HG03025 (cell line): Measurements from ENCODE around the gene PCDHGC5.

ENCODE experiments used
- ATAC-seq: cut with Tn5 transposase; IDR thresholded peaks from one replicate; pipeline ENCODE4 v1.9.1; 2021; ENCODE audit warnings: mild to moderate bottlenecking, moderate library complexity; ENCODE audit not compliant: unreplicated experiment, low FRiP score

The PCDHGC5 gene

DNA sequence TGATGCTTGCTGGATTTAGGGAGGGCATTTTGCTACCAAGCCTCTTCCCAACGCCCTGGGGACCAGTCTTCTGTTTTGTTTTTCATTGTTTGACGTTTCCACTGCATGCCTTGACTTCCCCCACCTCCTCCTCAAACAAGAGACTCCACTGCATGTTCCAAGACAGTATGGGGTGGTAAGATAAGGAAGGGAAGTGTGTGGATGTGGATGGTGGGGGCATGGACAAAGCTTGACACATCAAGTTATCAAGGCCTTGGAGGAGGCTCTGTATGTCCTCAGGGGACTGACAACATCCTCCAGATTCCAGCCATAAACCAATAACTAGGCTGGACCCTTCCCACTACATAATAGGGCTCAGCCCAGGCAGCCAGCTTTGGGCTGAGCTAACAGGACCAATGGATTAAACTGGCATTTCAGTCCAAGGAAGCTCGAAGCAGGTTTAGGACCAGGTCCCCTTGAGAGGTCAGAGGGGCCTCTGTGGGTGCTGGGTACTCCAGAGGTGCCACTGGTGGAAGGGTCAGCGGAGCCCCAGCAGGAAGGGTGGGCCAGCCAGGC, 23.0 kb downstream of the PCDHGC5 start:
- no peak for ATAC-seq

DNA sequence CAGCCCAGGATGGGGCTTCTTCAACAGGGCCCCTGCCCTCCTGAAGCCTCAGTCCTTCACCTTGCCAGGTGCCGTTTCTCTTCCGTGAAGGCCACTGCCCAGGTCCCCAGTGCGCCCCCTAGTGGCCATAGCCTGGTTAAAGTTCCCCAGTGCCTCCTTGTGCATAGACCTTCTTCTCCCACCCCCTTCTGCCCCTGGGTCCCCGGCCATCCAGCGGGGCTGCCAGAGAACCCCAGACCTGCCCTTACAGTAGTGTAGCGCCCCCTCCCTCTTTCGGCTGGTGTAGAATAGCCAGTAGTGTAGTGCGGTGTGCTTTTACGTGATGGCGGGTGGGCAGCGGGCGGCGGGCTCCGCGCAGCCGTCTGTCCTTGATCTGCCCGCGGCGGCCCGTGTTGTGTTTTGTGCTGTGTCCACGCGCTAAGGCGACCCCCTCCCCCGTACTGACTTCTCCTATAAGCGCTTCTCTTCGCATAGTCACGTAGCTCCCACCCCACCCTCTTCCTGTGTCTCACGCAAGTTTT, 23.6 kb downstream of the PCDHGC5 start:
- ATAC-seq: no peak

DNA sequence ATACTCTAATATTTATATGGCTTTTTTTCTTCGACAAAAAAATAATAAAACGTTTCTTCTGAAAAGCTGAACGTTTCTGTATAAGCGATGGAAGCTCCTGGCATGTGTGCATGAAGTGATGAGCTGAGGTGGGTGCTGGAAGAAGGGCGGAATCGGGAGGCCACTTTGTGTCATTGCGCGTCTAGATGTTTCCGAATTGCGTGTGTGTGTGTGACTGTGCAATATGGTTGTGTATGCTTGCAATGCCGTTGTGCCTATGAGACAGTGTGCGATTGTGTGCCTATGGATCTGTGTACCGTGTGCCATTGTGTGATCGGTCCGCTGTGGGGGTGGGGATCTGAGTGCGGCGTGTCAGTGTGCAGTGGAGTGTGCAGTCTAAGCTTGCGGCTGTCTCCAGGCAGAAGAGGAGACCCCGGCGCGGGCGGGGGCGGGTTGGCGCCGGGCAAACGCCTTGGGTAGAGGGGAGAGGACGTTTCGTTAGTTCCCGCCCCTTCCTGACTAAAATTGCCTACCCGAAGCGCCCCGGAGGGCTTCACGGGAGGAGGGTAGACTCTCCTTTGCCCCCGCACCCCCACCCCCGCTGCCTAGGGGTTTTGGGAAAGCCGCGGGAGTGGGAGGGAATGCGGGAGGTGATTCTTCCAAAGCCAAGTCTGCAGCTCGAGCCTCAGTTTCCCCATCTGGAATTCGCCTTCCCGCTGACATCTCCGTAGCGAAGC, 24.2 kb downstream of the PCDHGC5 start:
- ATAC-seq: no peak

DNA sequence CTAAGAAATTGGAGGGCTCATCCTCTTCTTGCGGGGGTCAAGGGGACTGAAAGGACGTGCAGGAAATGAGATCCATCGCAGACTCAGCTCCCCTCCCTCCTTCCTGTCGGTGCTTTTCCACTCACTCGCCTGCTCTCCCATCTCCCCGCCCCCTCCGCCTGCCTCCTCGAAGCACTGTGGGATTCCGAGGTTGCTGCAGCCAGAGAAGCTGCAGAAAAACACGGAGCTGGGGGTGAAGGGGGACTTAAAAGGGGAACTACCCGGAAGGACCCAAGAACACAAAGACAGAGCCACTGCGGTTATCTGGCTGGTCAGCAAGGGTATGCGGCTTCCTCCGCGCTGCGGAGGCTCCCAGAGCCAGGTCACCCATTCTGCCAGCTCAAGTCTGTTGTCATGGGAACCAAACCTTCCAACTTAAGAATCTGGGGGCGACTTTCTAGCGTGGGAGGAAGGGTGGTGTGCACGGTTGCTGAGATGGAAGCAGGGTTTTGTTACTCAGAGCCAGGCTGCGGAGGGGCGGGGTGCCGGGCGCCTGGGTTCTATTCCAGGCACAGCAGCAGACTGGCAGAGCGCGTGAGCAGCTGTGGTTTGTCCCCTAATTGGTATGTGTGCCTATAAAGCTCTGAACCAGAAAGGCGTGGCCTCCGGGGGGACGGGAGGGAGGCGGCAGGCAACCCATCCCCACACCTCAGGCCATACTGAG, 24.9 kb downstream of the PCDHGC5 start:
- peak; percentile 50 for ATAC-seq

DNA sequence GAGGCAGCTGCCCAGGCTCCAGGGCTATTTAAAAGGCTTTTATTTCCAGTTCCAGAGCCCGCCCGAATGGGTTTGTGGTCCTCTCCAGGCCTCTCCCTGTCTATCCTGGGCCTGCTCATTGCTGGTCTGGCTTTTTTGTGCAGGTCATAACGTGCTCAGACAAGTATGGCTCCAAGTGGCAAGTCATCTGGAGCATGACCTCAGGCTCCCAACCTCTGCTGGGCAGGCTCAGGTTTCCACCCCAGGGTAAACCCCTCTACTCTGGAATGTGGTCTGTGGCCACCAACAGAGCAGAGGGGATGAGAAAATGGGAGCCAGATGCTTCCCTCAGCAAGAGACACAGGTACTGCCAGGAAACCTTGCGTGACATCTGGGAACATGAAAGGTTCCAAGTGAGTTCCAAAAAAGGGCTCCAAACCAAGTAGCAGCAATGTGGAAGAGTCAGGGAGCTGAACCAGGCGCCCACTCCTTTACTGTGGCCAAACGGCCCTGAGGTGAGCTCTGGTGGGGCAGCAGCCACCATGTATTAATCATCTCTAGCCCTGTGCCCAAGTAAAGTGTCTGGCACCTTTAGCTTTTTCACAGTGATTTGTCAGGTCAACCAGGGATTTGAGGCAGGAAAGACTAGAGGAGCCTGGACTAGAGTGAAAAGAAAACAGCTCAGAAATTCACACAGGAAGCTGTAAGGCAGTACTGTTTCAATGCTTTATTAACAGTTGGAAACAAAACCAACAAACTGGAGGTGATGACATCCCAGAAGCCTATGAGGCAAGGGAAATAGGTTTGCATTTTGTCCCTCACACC, 25.7 kb downstream of the PCDHGC5 start:
- peak; percentile 1 for ATAC-seq

DNA sequence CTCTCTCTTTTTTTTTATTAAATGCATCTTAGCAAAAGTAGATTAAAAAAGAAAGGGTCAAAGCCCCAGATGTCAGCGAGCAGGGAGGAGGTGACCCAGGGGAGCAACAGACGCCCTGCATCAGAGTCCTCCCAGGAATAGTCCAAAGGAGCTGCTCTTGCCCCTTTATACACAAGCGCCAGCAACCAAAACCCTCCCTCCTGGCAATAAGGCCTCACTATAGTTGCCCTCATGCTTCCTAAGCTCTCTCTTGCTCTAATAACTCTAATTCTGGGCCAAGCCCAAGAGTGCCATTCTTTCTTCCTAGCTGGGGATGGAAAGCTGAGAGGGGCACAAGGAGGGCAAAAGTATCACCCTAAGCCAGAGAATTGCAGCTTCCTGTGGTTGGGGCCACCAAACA, 26.3 kb downstream of the PCDHGC5 start:
- no peak for ATAC-seq

DNA sequence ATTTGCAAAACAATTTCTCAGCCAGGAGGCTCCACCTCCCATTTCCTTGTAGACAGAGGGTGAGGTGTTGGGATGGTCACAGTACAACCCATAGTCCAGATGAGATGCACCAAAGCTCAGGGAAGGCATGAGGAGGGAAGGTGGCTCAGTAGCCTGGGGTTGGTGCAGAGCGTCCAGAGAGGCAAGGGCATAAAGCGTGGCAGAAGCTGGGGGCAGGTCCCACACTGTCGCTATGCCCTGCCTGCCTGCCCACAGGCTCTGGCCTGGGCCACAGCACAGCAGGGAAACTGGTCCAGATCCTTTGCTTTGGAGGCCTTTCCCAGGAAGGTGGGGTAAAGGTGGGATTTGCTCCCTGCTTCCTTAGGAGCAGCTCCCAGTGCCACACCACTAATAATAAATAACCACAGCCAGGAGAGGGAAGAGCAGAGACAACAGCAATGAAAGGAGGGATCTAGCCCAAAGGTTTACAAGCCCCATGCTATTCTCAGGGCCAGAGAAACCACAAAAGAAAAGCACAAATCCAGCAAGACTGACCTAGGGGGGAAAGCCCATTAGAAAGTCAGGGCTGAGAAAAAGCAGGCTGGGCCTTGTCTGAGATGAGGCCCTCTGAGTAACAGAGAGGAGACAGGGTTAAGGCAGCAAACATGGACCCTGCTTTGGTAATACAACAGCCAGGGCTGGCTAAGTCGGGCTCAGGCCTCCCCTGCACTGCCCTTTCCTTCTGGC, 27.2 kb downstream of the PCDHGC5 start:
- no peak for ATAC-seq

DNA sequence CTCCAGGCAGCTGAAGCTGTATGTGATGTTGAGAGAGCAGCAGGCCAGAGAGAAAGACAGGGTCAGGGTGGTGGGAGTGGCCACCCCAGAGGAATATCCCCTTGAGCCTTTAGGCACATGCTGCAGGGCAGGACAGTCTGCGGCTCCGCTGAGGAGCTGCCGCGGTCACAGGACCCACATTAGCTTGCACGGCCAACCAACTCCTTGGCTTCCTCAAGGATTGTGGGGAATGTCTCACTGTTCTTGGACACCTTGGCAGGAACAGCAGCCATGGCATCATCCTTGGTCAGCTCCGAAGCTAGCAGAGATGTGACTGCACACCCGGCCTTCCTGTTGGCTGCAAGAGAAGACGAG, 27.8 kb downstream of the PCDHGC5 start:
- ATAC-seq: no peak

DNA sequence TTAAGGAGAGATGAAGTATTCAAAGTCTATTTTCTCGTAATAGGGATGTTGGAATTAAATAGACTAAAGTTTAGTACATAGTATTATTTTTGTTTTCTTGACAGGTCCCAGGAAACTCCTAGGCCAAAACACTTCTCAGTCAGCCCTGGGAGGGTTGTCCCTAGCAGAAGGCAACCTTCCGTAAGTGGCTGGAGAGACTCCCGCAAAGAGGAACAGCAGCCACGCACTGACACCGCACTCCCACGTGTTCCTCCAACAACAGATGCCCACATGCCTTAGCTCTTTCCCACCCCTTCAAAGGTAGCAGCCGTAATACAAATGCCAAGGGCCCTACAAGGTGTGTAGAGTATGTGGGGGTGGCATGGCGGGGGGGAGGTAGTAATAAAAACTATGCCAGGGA, 28.4 kb downstream of the PCDHGC5 start:
- no peak for ATAC-seq

DNA sequence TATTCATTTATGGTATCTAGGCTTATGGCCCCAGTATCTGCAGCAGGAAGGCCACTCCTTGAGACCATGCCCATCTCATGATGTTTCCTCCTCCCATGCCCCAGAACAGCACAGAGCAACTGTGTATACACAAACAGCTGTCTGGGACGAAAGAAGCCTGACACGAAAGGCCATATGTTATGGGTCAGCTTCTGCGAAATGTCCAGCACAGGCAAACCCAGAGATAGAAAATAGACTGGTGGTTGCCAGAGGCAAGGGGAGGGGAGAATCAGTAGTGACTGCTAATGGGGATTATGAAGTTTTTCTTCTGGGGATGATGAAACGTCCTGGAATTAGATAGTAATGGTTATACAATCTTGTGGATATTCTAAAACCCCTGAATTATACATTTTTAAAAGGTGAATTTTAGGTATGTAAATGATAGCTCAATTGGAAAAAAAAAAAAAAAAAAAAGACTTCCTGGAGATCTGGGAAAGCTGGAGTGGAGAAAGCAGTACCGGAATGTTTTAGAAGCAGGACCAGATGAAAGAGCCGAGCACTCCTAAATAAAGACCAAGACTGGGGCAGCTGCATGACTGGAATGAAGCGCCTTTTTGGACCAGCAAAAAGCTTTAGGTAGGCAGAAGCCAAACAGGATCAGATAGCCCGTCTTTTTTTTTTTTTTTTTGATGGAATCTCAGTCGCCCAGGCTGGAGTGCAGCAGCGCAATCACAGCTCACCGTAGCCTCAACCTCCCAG, 29.2 kb downstream of the PCDHGC5 start:
- no peak for ATAC-seq

DNA sequence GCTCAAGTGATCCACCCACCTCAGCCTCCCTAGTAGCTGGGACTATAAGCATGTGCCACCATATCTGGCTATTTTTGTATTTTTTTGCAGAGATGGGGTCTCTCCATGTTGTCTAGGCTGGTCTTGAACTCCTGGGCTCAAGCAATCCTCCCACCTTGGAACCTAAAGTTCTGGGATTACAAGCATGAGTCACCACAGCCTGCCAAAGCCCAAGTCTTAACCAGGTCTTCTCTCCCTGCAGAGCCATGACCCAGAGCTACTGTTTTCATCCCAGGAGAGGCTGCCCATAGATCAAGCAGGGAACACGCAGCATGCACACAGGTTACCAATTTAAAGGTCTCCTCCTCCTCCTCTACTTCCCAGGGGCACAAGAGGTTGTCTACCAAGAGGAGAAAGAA, 29.7 kb downstream of the PCDHGC5 start:
- no peak for ATAC-seq

DNA sequence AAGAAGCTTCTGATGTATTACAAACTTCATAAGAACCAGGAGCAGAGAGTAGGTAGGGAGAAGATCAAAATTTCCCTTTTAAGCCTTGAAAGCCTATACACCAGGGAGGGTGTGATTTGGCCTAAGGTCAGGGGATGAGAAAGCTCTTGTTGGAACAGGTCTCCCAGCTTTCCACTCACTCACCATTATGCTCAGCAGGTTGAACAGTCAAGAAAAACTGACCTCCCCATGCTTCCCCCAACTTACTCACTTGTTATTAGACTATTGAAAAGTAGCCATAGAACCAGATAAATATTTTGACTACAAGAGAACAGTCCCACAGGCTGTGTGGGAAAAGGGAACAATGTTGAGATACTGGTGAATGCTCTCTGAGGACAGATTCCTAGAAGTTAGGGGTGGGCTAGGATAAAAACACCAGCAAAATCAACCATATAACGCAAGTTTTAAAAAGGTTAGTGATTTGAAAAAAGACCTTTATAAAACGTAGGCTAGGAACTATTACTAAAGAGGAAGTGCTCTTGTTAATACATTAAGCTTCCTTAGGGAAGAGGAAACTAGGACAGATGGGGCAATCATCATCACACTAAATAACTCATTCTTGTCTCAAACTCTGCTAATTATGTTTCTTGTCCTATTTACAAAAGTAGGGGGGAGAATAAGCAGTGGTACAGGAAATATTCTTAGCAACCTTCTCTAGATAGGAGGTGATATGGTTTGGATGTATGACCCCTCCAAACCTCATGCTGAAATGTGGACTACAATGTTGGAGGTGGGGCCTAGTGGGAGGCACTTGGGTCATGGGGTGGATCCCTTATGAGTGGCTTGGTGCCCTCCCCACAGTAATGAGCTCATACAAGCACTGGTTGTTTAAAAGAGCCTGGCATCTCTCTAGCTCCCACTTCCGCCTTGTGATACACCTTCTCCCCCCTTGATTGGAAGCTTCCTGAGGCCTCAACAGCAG, 31.0 kb downstream of the PCDHGC5 start:
- ATAC-seq: no peak

DNA sequence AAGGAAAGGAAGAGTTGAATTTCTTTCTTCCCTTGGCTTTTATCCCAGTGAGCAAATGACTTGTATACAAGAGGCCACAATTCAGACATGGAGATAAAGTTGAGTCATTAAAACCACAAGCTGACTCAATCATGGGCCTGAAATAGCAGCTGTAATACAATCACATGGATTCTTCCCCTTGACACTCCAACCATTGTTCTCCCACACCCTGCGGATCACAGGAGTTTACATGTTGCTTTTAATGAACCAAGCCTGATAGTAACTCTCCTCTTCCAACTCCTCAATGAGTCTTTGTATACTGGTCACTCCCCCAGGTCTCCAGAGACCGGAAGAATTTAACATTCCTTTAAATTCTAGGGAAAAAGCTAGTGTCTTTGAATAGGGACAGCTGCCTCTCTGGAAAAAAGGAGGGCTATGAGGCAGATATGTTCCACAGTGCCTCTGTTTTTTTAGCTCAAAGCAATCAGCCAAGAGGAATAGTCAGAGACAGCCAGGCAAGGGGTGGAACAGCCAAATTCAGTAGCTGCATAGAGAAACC, 32.4 kb downstream of the PCDHGC5 start:
- no peak for ATAC-seq

DNA sequence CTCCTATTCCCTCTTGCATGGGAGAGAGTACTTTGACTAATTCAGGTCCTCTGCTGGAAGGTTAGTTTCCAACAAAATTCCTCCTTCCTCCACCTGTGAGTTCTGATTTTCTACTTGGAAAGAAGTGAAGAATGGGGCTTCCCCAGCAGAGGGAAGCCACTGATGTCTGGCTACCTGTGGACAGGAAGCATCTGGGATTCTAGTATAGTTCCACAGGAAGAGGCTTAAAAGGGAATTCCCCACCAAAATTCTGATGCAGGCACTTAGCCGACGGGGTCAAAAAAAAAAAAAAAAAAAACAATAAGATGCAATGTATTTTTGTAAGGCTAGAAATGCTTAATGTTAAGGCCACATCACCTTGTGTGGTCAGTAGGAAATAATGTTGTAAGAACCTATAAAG, 33.4 kb downstream of the PCDHGC5 start:
- ATAC-seq: no peak

DNA sequence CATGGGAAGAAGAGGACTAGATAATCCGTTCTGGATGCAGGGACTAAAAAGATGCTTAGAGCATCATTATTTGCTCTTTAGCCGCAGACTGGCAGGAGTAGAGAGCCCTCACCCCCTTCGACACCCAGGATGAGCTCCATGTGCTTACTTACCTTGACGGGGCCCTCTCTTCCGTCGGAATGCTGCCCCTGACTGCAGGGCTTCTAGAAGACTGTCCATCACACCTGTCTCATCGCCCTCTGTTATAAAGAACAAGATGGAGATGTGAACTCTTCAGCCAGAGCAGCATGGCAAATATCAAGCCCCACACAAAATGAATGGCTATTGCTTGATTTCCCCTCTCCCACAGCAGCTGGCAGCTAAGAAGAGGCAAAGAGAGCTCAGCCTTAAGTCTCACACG, 35.1 kb downstream of the PCDHGC5 start:
- no peak for ATAC-seq

DNA sequence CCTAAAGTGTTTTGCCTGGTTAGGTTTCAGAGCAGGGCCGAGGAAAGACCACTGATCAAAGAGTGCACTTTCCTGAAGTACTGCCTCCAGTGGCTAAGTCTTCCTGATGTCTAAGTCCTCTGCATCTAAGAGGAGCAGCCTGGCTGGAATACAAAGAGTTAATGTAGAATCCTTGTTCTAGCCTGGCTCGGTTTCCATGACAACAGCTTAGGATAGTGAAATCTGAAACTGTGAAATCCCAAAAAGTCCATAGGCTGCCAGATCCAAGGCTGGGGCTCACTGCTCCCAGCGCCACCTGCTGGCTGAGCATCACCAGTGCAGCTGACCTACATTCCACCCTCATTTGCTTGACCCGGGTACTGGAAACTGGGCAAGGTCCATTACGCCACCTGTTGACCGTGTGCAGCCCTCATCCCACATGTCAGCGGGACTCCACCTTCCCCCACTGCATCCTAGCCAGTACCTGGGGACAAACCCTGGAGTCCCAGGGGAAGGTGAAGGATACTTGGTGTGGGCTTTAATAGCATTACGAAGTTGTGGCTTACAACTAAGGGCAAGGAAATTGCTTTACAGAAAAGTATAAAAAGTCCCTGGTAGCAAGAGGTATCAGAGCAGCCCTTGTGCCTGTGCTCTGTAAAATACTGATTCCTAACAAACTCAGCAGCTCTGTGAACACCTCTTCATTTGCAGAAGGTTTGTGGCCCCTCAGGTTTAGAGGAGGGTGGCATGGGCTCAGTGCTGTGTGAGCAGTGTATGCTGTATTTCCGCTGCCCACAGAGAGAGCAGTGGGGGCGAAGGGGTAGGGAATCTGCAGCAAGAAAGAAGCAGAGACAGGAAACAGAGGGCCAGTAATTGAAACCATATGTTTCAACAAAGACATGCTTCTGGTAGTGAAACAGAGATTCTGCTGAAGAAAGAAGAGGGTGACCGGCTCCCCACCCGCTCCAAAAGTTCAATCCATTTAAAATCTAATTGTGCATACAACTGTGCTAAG, 36.0 kb downstream of the PCDHGC5 start:
- ATAC-seq: peak; percentile 57

DNA sequence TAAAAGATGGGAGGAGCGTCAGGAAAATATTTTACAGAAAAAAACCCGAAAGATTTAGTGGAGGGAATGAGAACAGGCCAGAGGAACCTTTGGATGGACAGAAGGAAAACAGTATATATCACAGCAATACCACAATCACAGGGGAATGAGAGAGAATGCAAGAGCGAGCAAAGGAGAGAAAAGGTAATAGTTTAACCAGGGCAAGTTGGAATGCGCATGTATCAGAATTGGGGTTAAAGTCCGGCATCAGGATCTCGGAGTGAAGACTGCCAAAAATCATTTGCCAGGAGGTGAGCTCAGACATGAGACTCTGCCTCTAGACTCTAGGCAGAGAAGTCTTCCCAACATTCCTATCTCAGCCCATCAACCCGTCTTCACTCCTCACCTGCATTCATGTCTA, 36.8 kb downstream of the PCDHGC5 start:
- no peak for ATAC-seq
